ENCODE results near the gene GALNT12.

Gene GALNT12

DNA sequence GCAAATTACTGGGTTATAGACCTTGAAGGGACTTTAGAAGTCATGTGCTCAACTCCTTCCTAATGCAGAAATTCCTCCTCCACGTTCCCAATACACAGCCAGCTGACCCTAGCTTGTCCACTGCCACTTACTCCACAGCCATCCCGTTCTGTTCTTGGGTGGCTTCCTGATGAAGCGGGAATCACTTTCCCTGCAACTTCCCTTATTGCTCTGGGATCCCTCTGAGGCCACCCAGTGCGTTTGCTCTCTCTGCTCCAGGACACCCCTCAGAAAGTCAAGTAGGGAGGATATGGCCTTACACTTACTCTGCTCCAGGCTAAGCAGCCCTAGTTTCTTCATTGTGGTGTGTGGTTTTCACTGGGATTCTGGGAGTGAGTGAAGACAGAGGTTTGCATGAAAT is 55.5 kb downstream of the GALNT12 start:
- Histone ChIP-seq H3K9me3 (no peaks in the 10 kb centered on the region), H3K36me3 (no peaks in the 10 kb centered on the region), H3K4me3 (no peak overlapping the region), H3K27ac (peak overlapping the region; percentile 16 to 37), H3K27me3 (no peaks in the 10 kb centered on the region), H3K4me1 (peaks cover 0 to 37% (median 22%) of the 10 kb centered on the region in 4 donors)
- TF ChIP-seq, protein P1, sequence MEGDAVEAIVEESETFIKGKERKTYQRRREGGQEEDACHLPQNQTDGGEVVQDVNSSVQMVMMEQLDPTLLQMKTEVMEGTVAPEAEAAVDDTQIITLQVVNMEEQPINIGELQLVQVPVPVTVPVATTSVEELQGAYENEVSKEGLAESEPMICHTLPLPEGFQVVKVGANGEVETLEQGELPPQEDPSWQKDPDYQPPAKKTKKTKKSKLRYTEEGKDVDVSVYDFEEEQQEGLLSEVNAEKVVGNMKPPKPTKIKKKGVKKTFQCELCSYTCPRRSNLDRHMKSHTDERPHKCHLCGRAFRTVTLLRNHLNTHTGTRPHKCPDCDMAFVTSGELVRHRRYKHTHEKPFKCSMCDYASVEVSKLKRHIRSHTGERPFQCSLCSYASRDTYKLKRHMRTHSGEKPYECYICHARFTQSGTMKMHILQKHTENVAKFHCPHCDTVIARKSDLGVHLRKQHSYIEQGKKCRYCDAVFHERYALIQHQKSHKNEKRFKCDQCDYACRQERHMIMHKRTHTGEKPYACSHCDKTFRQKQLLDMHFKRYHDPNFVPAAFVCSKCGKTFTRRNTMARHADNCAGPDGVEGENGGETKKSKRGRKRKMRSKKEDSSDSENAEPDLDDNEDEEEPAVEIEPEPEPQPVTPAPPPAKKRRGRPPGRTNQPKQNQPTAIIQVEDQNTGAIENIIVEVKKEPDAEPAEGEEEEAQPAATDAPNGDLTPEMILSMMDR (IDR thresholded peaks at IDR 0.05), result no peak
- no peak for DNase-seq
- intact Hi-C loops (cut with DNase I; ENCODE audit: low total_unique reads), result loop anchor here (5.0 kb wide), 1 partner anchor 134 kb away; no protein-coding TSS in a partner anchor

DNA sequence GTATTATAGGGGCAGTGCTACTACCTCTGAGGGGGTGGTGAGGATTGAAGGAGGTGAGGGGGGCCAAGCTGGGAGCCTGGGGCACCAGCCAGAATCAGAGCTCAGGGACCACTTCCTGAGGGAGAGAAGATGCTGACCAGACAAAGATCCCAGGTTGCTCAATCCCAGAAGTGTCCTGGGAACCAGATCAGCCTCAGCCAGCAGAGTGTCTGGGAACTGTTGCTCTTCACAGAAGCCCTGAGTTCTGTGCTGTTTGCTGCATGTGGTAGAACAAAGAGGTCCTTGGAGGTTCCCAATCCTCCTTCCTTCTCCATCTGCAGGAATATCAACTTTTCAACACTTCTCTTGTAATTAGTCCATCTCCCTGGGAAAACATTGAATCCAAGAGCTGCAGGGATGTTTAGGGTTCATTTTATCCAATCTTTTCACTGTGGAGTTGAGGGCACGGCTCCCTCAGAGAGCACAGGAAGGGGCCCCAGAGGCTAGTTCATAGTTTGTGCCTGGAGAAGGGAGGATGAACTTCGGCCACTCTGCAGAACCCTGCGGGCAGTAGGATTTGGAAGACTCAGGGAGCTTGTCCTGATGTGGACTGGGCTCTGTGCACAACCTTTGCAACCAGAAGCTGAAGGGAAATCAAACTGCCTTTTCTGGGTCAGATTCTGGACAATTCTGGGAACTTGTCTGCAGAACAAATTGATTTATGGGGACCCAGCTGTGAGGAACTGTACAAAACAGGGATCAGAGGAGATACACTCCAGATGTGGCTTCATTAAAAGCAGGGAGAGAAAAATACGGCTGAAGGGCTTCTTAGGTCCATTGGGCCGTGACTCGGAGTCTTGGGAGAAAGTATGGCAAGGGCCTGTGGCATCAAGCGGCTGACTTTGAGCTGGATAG is 57.1 kb downstream of the GALNT12 start:
- Histone ChIP-seq H3K27me3 (no peaks in the 10 kb centered on the region), H3K4me3 (no peak overlapping the region), H3K27ac (no peak overlapping the region), H3K9me3 (no peaks in the 10 kb centered on the region), H3K4me1 (peaks cover 0 to 44% (median 26%) of the 10 kb centered on the region in 4 donors), H3K36me3 (no peaks in the 10 kb centered on the region)
- TF ChIP-seq, protein P1 (IDR thresholded peaks at IDR 0.05), result no peak
- intact Hi-C loops (cut with DNase I; ENCODE audit: low total_unique reads), result loop anchor here (5.0 kb wide), 1 partner anchor 133 kb away; no protein-coding TSS in a partner anchor
- peak in 1 of 2 donors; percentile 51 for DNase-seq

DNA sequence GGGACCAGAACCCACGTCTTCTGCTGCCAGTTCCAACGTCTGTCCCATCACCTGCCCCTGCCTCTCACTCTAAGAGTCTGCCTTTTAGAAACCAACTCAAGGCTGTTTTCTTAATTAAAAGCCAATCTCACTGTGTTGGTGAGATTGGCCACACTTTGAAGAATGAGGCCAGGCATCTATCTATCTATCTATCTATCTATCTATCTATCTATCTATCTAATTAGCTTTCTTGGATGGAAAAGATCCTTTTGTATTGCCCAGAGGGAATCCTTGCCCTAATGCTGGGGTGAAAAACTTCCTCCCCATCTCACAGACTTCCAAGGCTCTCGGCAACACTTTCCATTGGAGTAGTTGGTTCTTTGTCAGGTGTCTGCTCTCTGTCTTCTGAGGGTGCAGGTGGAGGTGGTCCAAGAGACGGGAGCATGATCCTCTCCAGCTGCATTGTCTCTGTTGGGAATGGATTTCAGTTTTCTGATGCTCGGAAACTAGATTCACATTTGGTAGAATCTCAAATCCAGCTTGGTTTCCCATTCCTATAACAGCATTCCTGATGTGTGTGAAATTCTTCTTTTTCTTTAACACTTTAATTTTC is 57.9 kb downstream of the GALNT12 start:
- TF ChIP-seq, protein P1 (IDR thresholded peaks at IDR 0.05), result no peak
- Histone ChIP-seq H3K4me3 (no peak overlapping the region), H3K27me3 (no peaks in the 10 kb centered on the region), H3K9me3 (no peaks in the 10 kb centered on the region), H3K4me1 (peaks cover 0 to 51% (median 33%) of the 10 kb centered on the region in 4 donors), H3K36me3 (no peaks in the 10 kb centered on the region), H3K27ac (no peak overlapping the region)
- intact Hi-C loops (cut with DNase I; ENCODE audit: low total_unique reads), result no loop called here
- no peak for DNase-seq

DNA sequence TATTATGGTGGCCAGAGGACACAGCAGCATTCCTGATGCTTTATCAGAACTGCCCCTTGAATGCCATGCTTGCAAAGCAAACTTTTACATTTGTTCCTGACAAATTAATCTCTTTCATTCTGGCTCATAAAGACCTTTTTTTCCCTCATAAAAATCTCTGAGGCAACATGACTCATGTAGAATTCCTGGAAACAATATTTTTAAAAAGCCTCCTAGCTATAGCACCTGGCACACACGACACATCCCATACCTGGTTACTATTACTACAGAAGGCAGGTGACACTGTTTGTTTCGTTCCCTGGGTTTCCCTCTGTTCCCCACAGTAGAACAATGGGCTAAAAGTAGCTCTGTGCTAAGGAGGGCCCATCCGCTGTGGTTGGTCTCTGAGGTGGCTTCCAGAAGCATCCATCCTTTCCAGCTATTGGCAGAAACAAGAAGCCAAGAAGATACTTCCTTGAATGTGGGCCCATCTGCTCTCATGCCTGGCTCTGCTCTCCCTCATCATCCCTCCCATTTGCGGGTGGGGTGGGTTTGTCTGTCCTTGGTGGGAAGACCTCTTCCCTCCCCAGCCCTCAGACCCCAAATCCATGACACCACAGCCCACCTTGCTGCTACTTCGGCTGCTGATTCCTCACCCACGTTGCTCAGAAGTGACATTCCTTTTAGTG is 59.1 kb downstream of the GALNT12 start:
- intact Hi-C loops (cut with DNase I; ENCODE audit: low total_unique reads), result no loop called here
- H3K27ac ChIP-seq, result peak overlapping the region; percentile 62

DNA sequence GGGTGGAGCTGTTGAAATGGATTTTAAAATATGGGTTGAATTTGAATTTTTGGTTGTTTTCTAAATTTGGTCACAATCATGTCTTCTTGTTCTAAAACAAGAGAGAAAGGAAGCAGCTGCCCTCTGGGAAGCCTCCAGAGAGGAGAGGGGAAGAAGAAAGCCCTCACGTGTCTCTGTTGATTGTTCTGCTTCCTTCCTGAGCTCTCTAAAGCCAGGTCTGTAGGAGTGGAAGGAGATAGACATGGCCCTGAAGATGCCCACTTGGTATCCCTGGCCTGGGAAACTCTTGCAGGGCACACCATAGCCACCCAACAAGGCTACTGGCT is 59.6 kb downstream of the GALNT12 start:
- DNase-seq, result no peak
- H3K36me3 ChIP-seq, result no peaks in the 10 kb centered on the region
- H3K27me3 ChIP-seq, result no peaks in the 10 kb centered on the region
- peak overlapping the region; percentile 62 for H3K27ac ChIP-seq
- H3K4me3 ChIP-seq, result no peak overlapping the region
- intact Hi-C loops (cut with DNase I; ENCODE audit: low total_unique reads), result no loop called here
- TF ChIP-seq, protein P1 (IDR thresholded peaks at IDR 0.05), result no peak
- peaks cover 0 to 41% (median 26%) of the 10 kb centered on the region in 4 donors for H3K4me1 ChIP-seq
- no peaks in the 10 kb centered on the region for H3K9me3 ChIP-seq

More for the DNA sequence above, 59.1 kb downstream of the GALNT12 start:
- no peaks in the 10 kb centered on the region for H3K9me3 ChIP-seq
- H3K36me3 ChIP-seq, result no peaks in the 10 kb centered on the region
- H3K4me3 ChIP-seq, result no peak overlapping the region
- peaks cover 0 to 46% (median 26%) of the 10 kb centered on the region in 4 donors for H3K4me1 ChIP-seq
- DNase-seq, result no peak
- TF ChIP-seq, protein P1 (IDR thresholded peaks at IDR 0.05), result no peak
- H3K27me3 ChIP-seq, result no peaks in the 10 kb centered on the region
